Osteoblast (primary cell): ENCODE data around the gene TARDBP. TPM values are rescaled to one million over a fixed set of nuclear protein-coding genes. Genes with fewer than 3 reads are reported as not detected.

Experiments
- DNase-seq: peaks from one replicate; pipeline ENCODE4 v3.0.0; 2011; ENCODE audit warnings: low spot score, mixed read lengths; ENCODE audit not compliant: insufficient read length; ENCODE audit errors: missing footprints
- H2AFZ ChIP-seq: 2 replicates; pipeline ENCODE4 v1.6.0; 2011; ENCODE audit warnings: mild to moderate bottlenecking, low read length
- H3K27ac ChIP-seq: 2 replicates; pipeline ENCODE4 v1.5.1; 2011; ENCODE audit warnings: mild to moderate bottlenecking, low read depth, low read length, moderate library complexity
- H3K27me3 ChIP-seq: 2 replicates; pipeline ENCODE4 v1.6.0; 2012; ENCODE audit warnings: mild to moderate bottlenecking, control low read depth, inconsistent platforms, low read length, moderate library complexity; ENCODE audit not compliant: insufficient read depth
- H3K36me3 ChIP-seq: 2 replicates; pipeline ENCODE4 v1.5.1; 2011; ENCODE audit warnings: mild to moderate bottlenecking, low read length, control low read depth, moderate library complexity; ENCODE audit not compliant: insufficient read depth
- H3K4me1 ChIP-seq: 2 replicates; pipeline ENCODE4 v1.5.1; 2011; ENCODE audit warnings: mild to moderate bottlenecking, low read length, control low read depth, moderate library complexity; ENCODE audit not compliant: insufficient read depth
- H3K4me2 ChIP-seq: 2 replicates; pipeline ENCODE4 v1.6.0; 2011; ENCODE audit warnings: mild to moderate bottlenecking, low read length; ENCODE audit not compliant: insufficient read depth
- H3K4me3 ChIP-seq: fragments of 200-600 bp; sonication (generic); 3 replicates; pipeline ENCODE4 v1.5.1; 2012; ENCODE audit warnings: mild to moderate bottlenecking, low read length, inconsistent platforms; ENCODE audit not compliant: insufficient read depth
- H3K79me2 ChIP-seq: 2 replicates; pipeline ENCODE4 v1.6.0; 2012; ENCODE audit warnings: mild to moderate bottlenecking, low read length, control low read depth, inconsistent platforms; ENCODE audit not compliant: insufficient read depth
- H3K9me3 ChIP-seq: 2 replicates; pipeline ENCODE4 v1.5.1; 2011; ENCODE audit warnings: low read depth, low read length, control low read depth
- H4K20me1 ChIP-seq: 2 replicates; pipeline ENCODE4 v1.6.0; 2012; ENCODE audit warnings: mild to moderate bottlenecking, low read length, control low read depth; ENCODE audit not compliant: insufficient read depth
- CTCF ChIP-seq: IDR thresholded peaks from 2 replicates; pipeline ENCODE4 v1.5.1; 2011; ENCODE audit warnings: mild to moderate bottlenecking, low read depth, low read length, moderate library complexity; ENCODE audit errors: extremely low read depth
- total RNA-seq: library from RNA; depleted of rRNA; stranded (reverse); fragments of >200 nt; gene quantifications from 2 replicates; pipeline ENCODE4 v1.2.3, GENCODE V29; 2012

Gene TARDBP
- total RNA-seq, 1 donor = 71.7 TPM

- Histone ChIP-seq H3K27me3 (no peaks in the 10 kb centered on the region), H3K27ac (no peak overlapping the region), H3K9me3 (no peaks in the 10 kb centered on the region), H3K4me2 (no peak overlapping the region), H3K79me2 (peaks cover under 1% of the 10 kb centered on the region), H4K20me1 (peaks cover 22% of the 10 kb centered on the region), H3K36me3 (peaks cover 74% of the 10 kb centered on the region), H3K4me3 (no peak overlapping the region), H3K4me1 (no peaks in the 10 kb centered on the region), H2AFZ (no peak overlapping the region)
- no peak for DNase-seq
- no peak for TF ChIP-seq CTCF
Measured at GRCh38 chr1:11024154-11024873, 11.9 kb downstream of the TARDBP start.

GRCh38 chr1:11024874-11025203 lies 12.4 kb downstream of the TARDBP start:
- Histone ChIP-seq H3K27me3 (no peaks in the 10 kb centered on the region), H3K4me3 (no peak overlapping the region), H3K4me1 (no peaks in the 10 kb centered on the region), H3K79me2 (no peaks in the 10 kb centered on the region), H3K9me3 (no peaks in the 10 kb centered on the region), H3K4me2 (no peak overlapping the region), H3K27ac (no peak overlapping the region), H4K20me1 (peaks cover 22% of the 10 kb centered on the region), H2AFZ (no peak overlapping the region), H3K36me3 (peaks cover 73% of the 10 kb centered on the region)
- no peak for TF ChIP-seq CTCF
- no peak for DNase-seq

GRCh38 chr1:11025618-11026017 lies 13.2 kb downstream of the TARDBP start:
- Histone ChIP-seq H2AFZ (no peak overlapping the region), H3K79me2 (no peaks in the 10 kb centered on the region), H3K27me3 (no peaks in the 10 kb centered on the region), H3K9me3 (no peaks in the 10 kb centered on the region), H3K4me3 (no peak overlapping the region), H3K4me2 (no peak overlapping the region), H3K27ac (no peak overlapping the region), H3K36me3 (peaks cover 66% of the 10 kb centered on the region), H3K4me1 (no peaks in the 10 kb centered on the region), H4K20me1 (peaks cover 27% of the 10 kb centered on the region)
- no peak for TF ChIP-seq CTCF
- DNase-seq = no peak

- H3K36me3 ChIP-seq = peaks cover 62% of the 10 kb centered on the region
- H3K4me1 ChIP-seq = no peaks in the 10 kb centered on the region
- H3K79me2 ChIP-seq = no peaks in the 10 kb centered on the region
- no peak overlapping the region for H3K27ac ChIP-seq
- peaks cover 23% of the 10 kb centered on the region for H4K20me1 ChIP-seq
- H3K27me3 ChIP-seq = no peaks in the 10 kb centered on the region
- H3K4me2 ChIP-seq = no peak overlapping the region
- no peak for TF ChIP-seq CTCF
- DNase-seq = no peak
- no peaks in the 10 kb centered on the region for H3K9me3 ChIP-seq
- no peak overlapping the region for H2AFZ ChIP-seq
- H3K4me3 ChIP-seq = no peak overlapping the region
Measured at GRCh38 chr1:11026052-11026451, 13.6 kb downstream of the TARDBP start.
